ENCODE results near the gene NTNG2.

- TF ChIP-seq POLR2A (IDR thresholded peaks at IDR 0.05; ENCODE audit: low read depth, low read length) (no peak), POLR2AphosphoS5 (IDR thresholded peaks at IDR 0.05; ENCODE audit: low read depth, low read length) (no peak)
Measured at GRCh38 chr9:132283165-132283564, 121.3 kb downstream of the NTNG2 start.

All from GM12891 (cell line).